ENCODE data around the gene FBXL3.
"Not testable (repeated sequence)": the region's sequence is repeated elsewhere in the genome, so short reads cannot be mapped to it uniquely, and the experiment has no call there.

The FBXL3 gene

DNA sequence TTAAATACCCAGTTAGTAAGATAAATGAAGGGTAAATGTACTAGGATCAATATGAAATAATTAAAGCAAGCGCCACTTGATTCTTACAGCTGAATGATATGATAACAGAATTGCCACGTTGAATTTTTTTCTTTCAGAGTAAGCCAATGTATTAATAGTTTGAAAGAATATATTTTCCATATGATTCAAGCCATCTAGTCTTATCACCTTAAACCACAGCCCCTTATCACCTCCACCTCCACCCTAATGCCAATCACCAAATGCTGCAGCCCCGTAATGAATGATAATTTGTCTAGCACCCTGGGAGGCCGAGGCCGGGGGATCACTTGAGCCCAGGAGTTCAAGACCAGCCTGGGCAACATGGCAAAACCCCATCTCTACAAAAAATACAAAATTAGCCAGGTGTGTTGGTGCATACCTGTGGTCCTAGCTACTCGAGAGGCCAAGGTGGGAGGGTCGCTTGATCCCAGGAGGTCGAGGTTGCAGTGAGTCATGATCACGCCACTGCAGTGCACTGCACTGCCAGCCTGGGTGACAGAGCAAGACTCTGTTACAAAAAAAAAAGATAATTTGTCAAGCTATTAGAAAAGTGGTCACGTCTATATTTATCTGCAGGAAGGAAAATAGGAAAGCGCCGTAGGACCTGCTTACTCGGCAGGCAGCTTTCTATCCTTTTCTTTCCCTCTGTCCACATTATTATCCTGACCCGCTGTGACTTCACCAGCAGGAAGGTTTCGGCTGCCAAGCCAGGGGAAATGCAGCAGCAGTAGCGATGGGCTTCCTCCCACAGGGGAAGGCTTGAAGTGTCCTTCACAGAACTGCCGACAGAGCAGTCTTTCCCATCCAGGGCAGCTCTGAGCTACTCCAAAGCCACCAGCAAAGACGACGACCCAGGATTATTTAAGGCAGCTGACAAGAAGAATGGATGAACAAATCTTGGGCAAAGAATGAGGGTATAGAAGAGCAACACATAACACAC lies 54.8 kb downstream of the FBXL3 start:
- TF ChIP-seq, protein P1, sequence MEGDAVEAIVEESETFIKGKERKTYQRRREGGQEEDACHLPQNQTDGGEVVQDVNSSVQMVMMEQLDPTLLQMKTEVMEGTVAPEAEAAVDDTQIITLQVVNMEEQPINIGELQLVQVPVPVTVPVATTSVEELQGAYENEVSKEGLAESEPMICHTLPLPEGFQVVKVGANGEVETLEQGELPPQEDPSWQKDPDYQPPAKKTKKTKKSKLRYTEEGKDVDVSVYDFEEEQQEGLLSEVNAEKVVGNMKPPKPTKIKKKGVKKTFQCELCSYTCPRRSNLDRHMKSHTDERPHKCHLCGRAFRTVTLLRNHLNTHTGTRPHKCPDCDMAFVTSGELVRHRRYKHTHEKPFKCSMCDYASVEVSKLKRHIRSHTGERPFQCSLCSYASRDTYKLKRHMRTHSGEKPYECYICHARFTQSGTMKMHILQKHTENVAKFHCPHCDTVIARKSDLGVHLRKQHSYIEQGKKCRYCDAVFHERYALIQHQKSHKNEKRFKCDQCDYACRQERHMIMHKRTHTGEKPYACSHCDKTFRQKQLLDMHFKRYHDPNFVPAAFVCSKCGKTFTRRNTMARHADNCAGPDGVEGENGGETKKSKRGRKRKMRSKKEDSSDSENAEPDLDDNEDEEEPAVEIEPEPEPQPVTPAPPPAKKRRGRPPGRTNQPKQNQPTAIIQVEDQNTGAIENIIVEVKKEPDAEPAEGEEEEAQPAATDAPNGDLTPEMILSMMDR (conservative IDR thresholded peaks at IDR 0.05) = no peak
- H3K27ac ChIP-seq = no peak overlapping the region

DNA sequence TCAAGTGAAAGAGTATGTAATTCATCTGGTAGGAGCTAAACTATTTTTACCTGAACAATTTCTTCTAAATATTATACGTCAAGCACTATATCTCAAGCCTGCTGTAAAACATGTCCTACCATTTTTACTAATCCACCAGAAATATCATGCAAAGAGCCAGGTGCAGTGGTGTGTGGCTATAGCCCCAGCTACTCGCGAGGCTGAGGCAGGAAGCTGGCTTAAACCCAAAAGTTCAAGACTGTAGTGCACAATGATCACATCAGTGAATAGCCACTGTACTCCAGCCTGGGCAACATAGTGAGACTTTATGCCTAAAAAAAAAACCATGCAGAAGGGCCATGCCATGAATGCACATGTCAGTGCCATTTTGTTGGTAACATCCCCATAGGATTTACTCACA lies 55.7 kb downstream of the FBXL3 start:
- TF ChIP-seq, protein P1 (conservative IDR thresholded peaks at IDR 0.05) = no peak
- no peak overlapping the region for H3K27ac ChIP-seq

DNA sequence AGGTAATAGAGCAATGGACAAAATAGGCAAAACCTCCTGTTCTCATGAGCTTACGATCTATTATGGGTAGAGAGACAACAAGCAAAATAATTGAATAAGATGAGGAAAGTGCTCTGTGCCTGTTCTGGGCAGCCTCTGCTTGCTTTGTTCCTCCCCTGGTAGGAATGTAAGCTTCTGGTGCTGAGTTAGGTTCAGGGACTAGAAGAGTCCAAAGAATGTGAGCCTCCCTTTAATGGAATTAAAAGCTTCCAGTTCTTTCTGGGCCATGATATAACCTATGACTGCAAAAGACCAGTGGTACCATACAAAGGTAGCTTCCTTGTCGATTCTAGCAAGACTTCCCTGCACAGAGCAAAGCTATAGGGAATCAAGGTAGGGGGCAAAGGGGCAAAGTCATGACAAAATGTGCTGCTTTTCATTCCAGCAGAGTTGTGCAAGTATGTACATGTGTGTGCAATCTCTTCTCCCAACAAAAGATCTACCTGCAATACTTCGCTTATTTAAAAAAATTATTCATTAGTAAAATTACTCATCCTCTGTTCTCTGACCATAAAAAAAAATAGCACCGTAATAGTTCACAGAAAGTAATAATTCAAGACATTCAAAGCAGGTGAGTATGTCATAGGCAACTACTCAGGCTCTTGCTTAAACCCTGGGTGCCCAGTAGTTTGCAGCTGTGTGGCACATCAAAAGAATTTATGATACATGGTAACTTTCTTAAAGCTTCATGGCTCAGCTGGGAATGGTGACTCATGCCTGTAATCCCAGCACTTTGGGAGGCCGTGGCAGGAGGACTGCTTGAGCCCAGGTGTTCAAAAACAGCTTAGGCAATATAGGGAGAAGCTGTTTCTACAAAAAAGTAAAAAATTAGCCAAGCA lies 57.2 kb downstream of the FBXL3 start:
- no peak overlapping the region for H3K27ac ChIP-seq
- TF ChIP-seq, protein P1 (conservative IDR thresholded peaks at IDR 0.05) = no peak

DNA sequence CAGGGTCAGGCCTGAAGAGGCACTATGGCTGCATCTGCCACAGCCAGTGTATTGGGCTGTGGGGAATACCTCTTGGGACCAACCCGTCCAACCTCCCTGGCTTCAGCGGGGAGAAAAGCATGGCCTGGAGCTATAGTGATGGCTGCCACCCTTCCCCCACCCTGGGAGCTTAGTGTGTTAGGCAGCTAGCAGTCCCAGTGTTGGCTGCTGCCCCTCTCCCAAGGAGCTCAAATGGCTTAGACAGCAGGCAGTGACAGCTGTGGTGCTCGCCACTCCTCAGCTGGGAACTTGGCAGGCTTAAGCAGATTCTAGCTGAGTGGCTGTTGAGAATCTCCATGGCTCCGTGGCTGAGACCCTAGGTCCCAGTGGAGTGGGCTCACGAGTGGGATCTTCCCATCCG lies 58.9 kb downstream of the FBXL3 start:
- H3K27ac ChIP-seq = no peak overlapping the region
- TF ChIP-seq, protein P1 (conservative IDR thresholded peaks at IDR 0.05) = no peak

DNA sequence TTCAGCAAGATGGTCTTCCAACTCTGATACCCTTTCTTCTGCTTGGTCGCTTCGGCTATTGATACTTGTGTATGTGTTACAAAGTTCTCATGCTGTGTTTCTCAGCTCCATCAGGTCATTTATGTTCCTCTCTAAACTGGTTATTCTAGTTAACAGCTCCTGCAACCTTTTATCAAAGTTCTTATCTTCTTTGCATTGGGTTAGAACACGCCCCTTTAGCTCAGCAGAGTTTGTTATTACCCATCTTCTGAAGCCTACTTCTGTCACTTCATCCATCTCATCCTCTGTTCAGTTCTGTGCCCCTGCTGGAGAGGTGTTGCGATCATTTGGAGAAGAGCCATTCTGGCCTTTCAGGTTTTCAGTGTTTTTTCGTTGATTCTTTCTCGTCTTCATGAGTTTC lies 59.9 kb downstream of the FBXL3 start:
- no peak overlapping the region for H3K27ac ChIP-seq
- TF ChIP-seq, protein P1 (conservative IDR thresholded peaks at IDR 0.05) = no peak

DNA sequence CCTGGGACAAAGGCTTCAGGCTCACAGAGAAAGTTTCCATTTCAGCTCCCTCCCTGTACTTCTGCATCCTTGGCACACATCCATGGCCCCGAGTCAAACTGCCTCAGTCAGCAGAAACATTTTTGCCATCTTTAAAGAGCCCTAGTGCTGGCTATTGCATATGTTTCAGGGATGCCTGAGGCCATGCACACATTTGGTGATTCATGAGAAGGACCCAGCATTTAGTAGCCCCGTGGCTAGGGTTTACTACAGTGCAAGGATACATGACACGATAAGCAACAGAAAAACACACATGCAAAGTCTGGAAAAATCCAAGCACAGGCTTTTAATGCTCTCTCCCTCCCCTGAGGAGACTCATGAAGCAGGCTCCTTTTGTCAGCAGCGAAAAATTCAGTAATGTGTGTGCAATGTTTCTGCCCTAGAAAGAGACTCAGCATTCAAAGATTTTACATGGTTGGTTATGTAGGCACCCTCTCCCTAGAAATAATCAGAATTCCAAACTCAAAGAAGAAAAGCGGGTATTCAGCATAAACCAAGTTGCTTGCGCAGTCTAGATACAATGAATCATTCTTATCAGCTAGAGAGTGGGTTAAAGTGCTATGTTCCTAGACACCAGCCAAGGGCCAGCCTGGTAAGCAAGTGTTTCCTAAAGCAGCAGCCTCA lies 61.1 kb downstream of the FBXL3 start:
- H3K27ac ChIP-seq = no peak overlapping the region
- TF ChIP-seq, protein P1 (conservative IDR thresholded peaks at IDR 0.05) = no peak

DNA sequence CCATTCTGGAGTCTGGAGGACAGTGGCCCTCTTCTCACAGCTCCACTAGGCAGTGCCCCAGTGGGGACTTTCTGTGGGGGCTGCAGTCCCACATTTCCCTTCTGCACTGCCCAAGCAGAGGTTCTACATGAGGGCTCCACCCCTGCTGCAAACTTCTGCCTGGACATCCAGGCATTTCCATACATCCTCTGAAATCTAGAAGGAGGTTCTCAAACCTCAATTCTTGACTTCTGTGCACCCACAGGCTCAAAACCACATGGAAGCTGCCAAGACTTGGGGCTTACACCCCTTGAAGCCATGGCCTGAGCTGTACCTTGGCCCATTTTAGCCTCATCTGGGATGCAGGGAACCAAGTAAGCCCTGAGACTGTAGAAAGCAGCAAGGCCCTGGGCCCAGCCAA lies 67.2 kb downstream of the FBXL3 start:
- not testable (repeated sequence) for H3K27ac ChIP-seq
